NCI-H460 (cell line): ENCODE data around the gene RXYLT1. TPM values are rescaled to one million over a fixed set of nuclear protein-coding genes. Genes with fewer than 3 reads are reported as not detected.
A peak's percentile ranks its signal among the peaks of the same experiment; 100 is the strongest.
"Not testable (repeated sequence)": the region's sequence is repeated elsewhere in the genome, so short reads cannot be mapped to it uniquely, and the experiment has no call there.

Source experiments
- DNase-seq: peaks from one replicate; pipeline ENCODE4 v3.0.0-alpha.2; 2016; ENCODE audit warnings: low read depth; ENCODE audit errors: extremely low read depth
- small RNA-seq, 2 experiments: library from RNA; depleted of rRNA; stranded (forward); fragments of <200 nt; gene quantifications; one replicate each; pipeline ENCODE3, GENCODE V24; 2014
- total RNA-seq: library from RNA; depleted of rRNA; stranded (reverse); fragments of >200 nt; shearing (Covaris generic); gene quantifications from 2 replicates; pipeline ENCODE4 v1.2.3, GENCODE V29; 2014; rRNA removed

Gene RXYLT1
- total RNA-seq, 1 experiment from 2014 or later = 50.4 TPM

- no peak for DNase-seq
These were observed 61.9 kb downstream of the RXYLT1 start for GRCh38 chr12:63841571-63841970.

- DNase-seq = not testable (repeated sequence)
These were observed 63.0 kb downstream of the RXYLT1 start for GRCh38 chr12:63842750-63843149.

- DNase-seq = no peak
These were observed 63.6 kb downstream of the RXYLT1 start for GRCh38 chr12:63843254-63843720.

GRCh38 chr12:63843721-63844390 is 64.1 kb downstream of the RXYLT1 start:
- peak; percentile 92 for DNase-seq

GRCh38 chr12:63844391-63845341 is 65.0 kb downstream of the RXYLT1 start, which contains the start of gene SRGAP1:
SRGAP1 (plus strand) TSS chr12:63844700; CDS start chr12:63844817, 117 bp downstream.
- peak; percentile 50 for DNase-seq

- DNase-seq = peak; percentile 23
These were observed 66.0 kb downstream of the RXYLT1 start for GRCh38 chr12:63845726-63846125.

GRCh38 chr12:63846238-63846967 is 66.7 kb downstream of the RXYLT1 start:
- no peak for DNase-seq

- DNase-seq = no peak
These were observed 68.7 kb downstream of the RXYLT1 start for GRCh38 chr12:63848450-63848849.

- DNase-seq = no peak
These were observed 69.5 kb downstream of the RXYLT1 start for GRCh38 chr12:63849106-63849620.

- DNase-seq = no peak
These were observed 69.9 kb downstream of the RXYLT1 start for GRCh38 chr12:63849641-63850040.

GRCh38 chr12:63853978-63854377 is 74.3 kb downstream of the RXYLT1 start:
- no peak for DNase-seq

GRCh38 chr12:63855299-63855698 is 75.6 kb downstream of the RXYLT1 start:
- DNase-seq = no peak

- DNase-seq = no peak
These were observed 78.3 kb downstream of the RXYLT1 start for GRCh38 chr12:63857771-63858670.

Small RNAs within 50 kb of the gene (small RNA-seq; reads per million reads assigned to genes)
- 0 reads per million in 2 experiments for gene AC084357.1

Other genes starting within 250 kb of the RXYLT1 start
- 1.3 and 2.4 TPM in 2 replicates for gene DPY19L2, start 111.4 kb upstream of the RXYLT1 start, total RNA-seq
- 10.7 and 10.9 TPM in 2 replicates for gene SRGAP1, start 64.8 kb downstream of the RXYLT1 start, total RNA-seq